SH-SY5Y (cell line): ENCODE results near the gene NAA20.

Source experiments
- GATA2 ChIP-seq: IDR thresholded peaks from 2 replicates; pipeline ENCODE4 v1.6.1; 2011; ENCODE audit warnings: mild to moderate bottlenecking, low read depth, low read length
- GATA3 ChIP-seq: IDR thresholded peaks from 2 replicates; pipeline ENCODE4 v1.6.1; 2011; ENCODE audit warnings: low read depth, mild to moderate bottlenecking, low read length, moderate library complexity

DNA sequence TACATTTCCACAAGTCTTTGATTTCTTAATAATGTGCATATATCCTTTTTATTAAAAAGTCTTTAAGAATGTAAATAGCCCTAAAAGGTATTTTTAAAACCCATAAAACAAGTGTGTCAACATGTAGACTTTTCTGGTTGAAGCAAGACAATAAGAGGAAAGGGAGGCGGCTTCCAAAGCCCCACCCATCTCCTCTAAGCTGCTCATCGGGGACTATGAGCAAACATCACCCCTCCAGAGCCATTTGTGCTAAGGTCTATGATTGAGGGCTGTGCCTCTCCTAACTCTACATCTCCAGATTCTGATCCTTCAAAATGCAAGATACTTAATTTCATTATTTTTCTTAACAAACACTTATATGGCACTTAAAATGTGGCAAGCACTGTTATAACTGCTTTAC, 2.5 kb upstream of the NAA20 start:
- TF ChIP-seq GATA3 (no peak), GATA2 (no peak)
